ENCODE measurements around the gene PRAC1.

Gene PRAC1

GRCh38 chr17:48746916-48747444 is 24.7 kb upstream of the PRAC1 start:
- no peak for DNase-seq

- DNase-seq, result no peak
These were observed 23.3 kb upstream of the PRAC1 start for GRCh38 chr17:48745381-48746275.

- DNase-seq, result no peak
These were observed 18.2 kb upstream of the PRAC1 start for GRCh38 chr17:48740537-48740936.

- no peak for DNase-seq
These were observed 16.6 kb upstream of the PRAC1 start for GRCh38 chr17:48738803-48739526.

- no peak for DNase-seq
These were observed 16.1 kb upstream of the PRAC1 start for GRCh38 chr17:48738424-48738802.

- DNase-seq, result no peak
These were observed 15.2 kb upstream of the PRAC1 start for GRCh38 chr17:48737330-48738043.

- no peak for DNase-seq
These were observed 12.7 kb upstream of the PRAC1 start for GRCh38 chr17:48735062-48735351.

- no peak for DNase-seq
These were observed 12.2 kb upstream of the PRAC1 start for GRCh38 chr17:48734333-48735061.

- DNase-seq, result no peak
These were observed 11.5 kb upstream of the PRAC1 start for GRCh38 chr17:48733632-48734328.

GRCh38 chr17:48732688-48733629 is 10.6 kb upstream of the PRAC1 start:
- DNase-seq, result no peak

- no peak for DNase-seq
These were observed 9.0 kb upstream of the PRAC1 start for GRCh38 chr17:48731355-48731754.

GRCh38 chr17:48730240-48730550 is 7.9 kb upstream of the PRAC1 start:
- no peak for DNase-seq

GRCh38 chr17:48729335-48730239 is 7.3 kb upstream of the PRAC1 start:
- no peak for DNase-seq

- peak in 1 of 2 donors; percentile 46 for DNase-seq
These were observed 6.2 kb upstream of the PRAC1 start, which contains the start of gene HOXB13 for GRCh38 chr17:48728232-48729231. Gene HOXB13, minus strand, starts transcription at chr17:48728750. Its CDS starts 157 bp downstream, at chr17:48728593.

- no peak for DNase-seq
These were observed 5.3 kb upstream of the PRAC1 start for GRCh38 chr17:48727415-48728175.

- no peak for DNase-seq
These were observed 4.6 kb upstream of the PRAC1 start for GRCh38 chr17:48726916-48727286.

- DNase-seq, result no peak
These were observed 4.0 kb upstream of the PRAC1 start for GRCh38 chr17:48726114-48726915.
